Keratinocyte (primary cell): Measurements from ENCODE around the gene MXI1. TPM values are rescaled to one million over a fixed set of nuclear protein-coding genes. Genes with fewer than 3 reads are reported as not detected.

ENCODE experiments used
- DNase-seq: peaks from one replicate; pipeline ENCODE4 v3.0.0-alpha.2; 2011; ENCODE audit warnings: low read depth, missing footprints, low spot score
- FAIRE-seq: peaks from 2 replicates; lab custom pipeline; 2011; peaks lifted over from hg19 to GRCh38; lab: Jason Lieb, UNC
- H2AFZ ChIP-seq: 2 replicates; pipeline ENCODE4 v1.6.0; 2012; ENCODE audit warnings: low read length, control low read depth, inconsistent platforms; ENCODE audit not compliant: control insufficient read depth
- H3K27ac ChIP-seq: 2 replicates; pipeline ENCODE4 v1.5.1; 2011; ENCODE audit warnings: low read length; ENCODE audit not compliant: control insufficient read depth, insufficient read depth
- H3K27me3 ChIP-seq: 3 replicates; pipeline ENCODE4 v1.6.0; 2011; ENCODE audit warnings: low read length; ENCODE audit not compliant: control insufficient read depth, insufficient read depth; ENCODE audit errors: extremely low read depth
- H3K36me3 ChIP-seq, 2 experiments: 2 replicates in 1 of 2; 3 replicates in 1 of 2; pipeline ENCODE4 v1.5.1; 2011; ENCODE audit warnings: low read length in 2 of 2, mild to moderate bottlenecking in 1 of 2; ENCODE audit not compliant: control insufficient read depth in 2 of 2, insufficient read depth in 2 of 2; ENCODE audit errors: extremely low read depth in 1 of 2
- H3K4me1 ChIP-seq: 3 replicates; pipeline ENCODE4 v1.5.1; 2011; ENCODE audit warnings: low read length; ENCODE audit not compliant: control insufficient read depth, insufficient read depth; ENCODE audit errors: extremely low read depth
- H3K4me2 ChIP-seq: 3 replicates; pipeline ENCODE4 v1.6.0; 2011; ENCODE audit warnings: low read depth, low read length; ENCODE audit not compliant: control insufficient read depth, insufficient read depth; ENCODE audit errors: extremely low read depth
- H3K4me3 ChIP-seq, 3 experiments: fragments of 200-600 bp in 1 of 3; sonication (generic) in 1 of 3; 2 replicates in 2 of 3; 3 replicates in 1 of 3; pipeline ENCODE4 v1.5.1; 2011 to 2016; ENCODE audit warnings: low read length in 3 of 3, mild to moderate bottlenecking in 3 of 3, control low read depth in 2 of 3, inconsistent platforms in 1 of 3, low read depth in 1 of 3, mixed read lengths in 1 of 3, mixed run types in 1 of 3, moderate library complexity in 1 of 3; ENCODE audit not compliant: control insufficient read depth in 2 of 3, insufficient read depth in 2 of 3; ENCODE audit errors: extremely low read depth in 1 of 3
- H3K79me2 ChIP-seq: 2 replicates; pipeline ENCODE4 v1.6.0; 2012; ENCODE audit warnings: low read length; ENCODE audit not compliant: control insufficient read depth, insufficient read depth
- H3K9ac ChIP-seq: 3 replicates; pipeline ENCODE4 v1.6.0; 2011; ENCODE audit warnings: low read length; ENCODE audit not compliant: control insufficient read depth, insufficient read depth; ENCODE audit errors: extremely low read depth
- H3K9me1 ChIP-seq: 3 replicates; pipeline ENCODE4 v1.6.0; 2011; ENCODE audit warnings: low read length; ENCODE audit not compliant: control insufficient read depth, insufficient read depth; ENCODE audit errors: extremely low read depth
- H3K9me3 ChIP-seq: 2 replicates; pipeline ENCODE4 v1.5.1; 2012; ENCODE audit warnings: low read depth, low read length; ENCODE audit not compliant: control insufficient read depth
- H4K20me1 ChIP-seq: 3 replicates; pipeline ENCODE4 v1.6.0; 2011; ENCODE audit warnings: low read length; ENCODE audit not compliant: control insufficient read depth, insufficient read depth; ENCODE audit errors: extremely low read depth
- EZH2 ChIP-seq: IDR thresholded peaks from one replicate; pipeline ENCODE4 v1.6.1; 2012; ENCODE audit warnings: inconsistent platforms, mild to moderate bottlenecking, low read length, moderate library complexity
- dilution Hi-C: fragments of 300-500 bp; cut with MboI; formaldehyde crosslinking; loops from one replicate; pipeline ENCODE4 v1.7.0; 2020; ENCODE audit warnings: low sequenced_read_pairs; ENCODE audit not compliant: extremely low pct_ligation_motif_present
- polyA plus RNA-seq, 5 experiments: library from polyadenylated mRNA; depleted of rRNA in 3 of 5; stranded (reverse) in 3 of 5; stranded (forward) in 1 of 5; unstranded in 1 of 5; fragments of >200 nt; gene quantifications; 1 replicate in 1 of 5; 2 replicates in 3 of 5; 3 replicates in 1 of 5; pipeline versions ENCODE4 v1.2.1 to v1.2.3, GENCODE V29; 2011 to 2012; ENCODE audit warnings: missing spikeins in 2 of 5, low read depth in 1 of 5, low replicate concordance in 1 of 5
- TF ChIP-seq, protein P1 (sequence below), 3 experiments: IDR thresholded peaks in 1 of 3; conservative IDR thresholded peaks in 1 of 3; optimal IDR thresholded peaks in 1 of 3; 2 replicates in 2 of 3; 3 replicates in 1 of 3; pipeline versions ENCODE3 to v1.5.1; 2011; ENCODE audit warnings: low read length in 3 of 3, mild to moderate bottlenecking in 3 of 3, moderate library complexity in 2 of 3, control low read depth in 1 of 3, inconsistent platforms in 1 of 3; ENCODE audit not compliant: insufficient read depth in 2 of 3; ENCODE audit errors: extremely low read depth in 1 of 3

MXI1 gene
- polyA plus RNA-seq, 1 donor (not counting 4 experiments of a cell fraction or from before 2014, with no cell fraction given), result 17.8 TPM

DNA sequence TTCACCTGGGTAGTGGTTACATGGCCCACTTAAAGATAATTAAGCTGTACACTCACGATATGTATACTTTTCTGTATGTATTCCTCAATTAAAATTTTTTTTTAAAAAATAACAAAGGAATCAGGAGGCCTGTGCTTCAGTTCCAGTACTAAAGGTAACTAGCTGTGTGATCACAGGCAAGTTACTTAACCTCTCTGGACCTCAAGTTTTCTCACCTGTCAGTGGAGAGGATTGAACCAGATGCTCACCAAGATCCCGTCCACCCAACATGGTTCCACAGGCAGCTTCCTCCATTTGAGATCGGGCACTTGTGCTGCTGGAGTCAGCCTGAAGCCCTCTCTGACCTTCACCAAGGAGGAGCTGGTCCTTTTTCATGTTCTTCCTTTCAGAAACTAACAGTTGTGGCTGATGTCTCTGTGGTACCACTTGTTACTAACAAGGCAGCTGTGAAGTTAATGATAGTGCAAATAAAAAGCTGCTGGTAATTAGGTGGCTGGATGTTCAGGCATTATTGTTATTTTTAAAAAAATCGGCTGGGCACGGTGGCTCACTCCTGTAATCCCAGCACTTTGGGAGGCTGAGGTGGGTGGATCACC, 126.8 kb downstream of the MXI1 start:
- no peaks in the 10 kb centered on the region for H3K36me3 ChIP-seq
- no peak overlapping the region for H3K27ac ChIP-seq
- H3K4me2 ChIP-seq, result no peak overlapping the region
- no peaks in the 10 kb centered on the region for H3K9me1 ChIP-seq
- FAIRE-seq (no peak), DNase-seq (no peak)
- no peak for TF ChIP-seq EZH2
- TF ChIP-seq, protein P1, sequence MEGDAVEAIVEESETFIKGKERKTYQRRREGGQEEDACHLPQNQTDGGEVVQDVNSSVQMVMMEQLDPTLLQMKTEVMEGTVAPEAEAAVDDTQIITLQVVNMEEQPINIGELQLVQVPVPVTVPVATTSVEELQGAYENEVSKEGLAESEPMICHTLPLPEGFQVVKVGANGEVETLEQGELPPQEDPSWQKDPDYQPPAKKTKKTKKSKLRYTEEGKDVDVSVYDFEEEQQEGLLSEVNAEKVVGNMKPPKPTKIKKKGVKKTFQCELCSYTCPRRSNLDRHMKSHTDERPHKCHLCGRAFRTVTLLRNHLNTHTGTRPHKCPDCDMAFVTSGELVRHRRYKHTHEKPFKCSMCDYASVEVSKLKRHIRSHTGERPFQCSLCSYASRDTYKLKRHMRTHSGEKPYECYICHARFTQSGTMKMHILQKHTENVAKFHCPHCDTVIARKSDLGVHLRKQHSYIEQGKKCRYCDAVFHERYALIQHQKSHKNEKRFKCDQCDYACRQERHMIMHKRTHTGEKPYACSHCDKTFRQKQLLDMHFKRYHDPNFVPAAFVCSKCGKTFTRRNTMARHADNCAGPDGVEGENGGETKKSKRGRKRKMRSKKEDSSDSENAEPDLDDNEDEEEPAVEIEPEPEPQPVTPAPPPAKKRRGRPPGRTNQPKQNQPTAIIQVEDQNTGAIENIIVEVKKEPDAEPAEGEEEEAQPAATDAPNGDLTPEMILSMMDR (optimal IDR thresholded peaks at IDR 0.05 in 1 of 3, IDR thresholded peaks at IDR 0.05 in 1 of 3, conservative IDR thresholded peaks at IDR 0.05 in 1 of 3; ENCODE audit: extremely low read depth in 1 of 3, insufficient read depth in 2 of 3, low read length in 3 of 3), result no peak
- peaks cover 20% of the 10 kb centered on the region for H3K4me1 ChIP-seq
- no peaks in the 10 kb centered on the region for H3K79me2 ChIP-seq
- no peak overlapping the region for H3K4me3 ChIP-seq
- dilution Hi-C loops, result no loop called here
- no peak overlapping the region for H3K9ac ChIP-seq
- no peak overlapping the region for H2AFZ ChIP-seq
- H4K20me1 ChIP-seq, result no peaks in the 10 kb centered on the region
- H3K9me3 ChIP-seq, result peaks cover 7% of the 10 kb centered on the region
- no peaks in the 10 kb centered on the region for H3K27me3 ChIP-seq

DNA sequence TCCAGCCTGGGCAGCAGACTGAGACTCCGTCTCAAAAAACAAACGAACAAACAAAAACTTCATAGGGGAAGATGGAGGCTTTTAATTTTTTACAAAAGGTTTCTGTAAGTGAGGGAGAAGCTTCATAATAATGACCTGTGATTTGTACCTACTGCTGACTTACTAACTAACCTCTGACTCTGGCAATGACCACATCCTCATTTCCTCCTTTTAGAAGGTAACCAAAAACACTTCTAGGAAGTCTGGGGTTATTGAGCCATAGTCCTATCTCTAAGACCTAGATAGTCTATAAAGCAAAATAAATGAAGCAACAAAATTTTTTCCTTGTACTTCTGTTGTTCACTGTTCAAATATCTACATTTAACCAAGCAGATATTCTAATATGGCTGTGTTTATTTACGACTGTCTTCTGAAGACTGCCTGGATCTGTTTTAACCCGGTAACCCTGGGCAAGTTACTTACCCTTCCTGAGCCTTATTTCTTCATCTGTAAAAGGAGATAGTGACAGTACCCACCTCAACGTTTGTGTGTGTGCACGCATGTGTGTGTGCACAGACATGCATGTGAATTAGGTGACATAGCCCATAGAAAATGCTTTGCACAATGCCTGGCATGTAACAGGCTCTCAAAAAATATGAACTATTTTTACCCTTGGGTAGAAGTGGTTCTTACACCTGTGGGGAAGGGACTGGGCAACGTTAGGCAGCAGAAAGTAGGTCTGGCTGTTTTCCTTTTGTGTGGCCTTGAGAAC, 128.1 kb downstream of the MXI1 start:
- Histone ChIP-seq H3K4me2 (peak overlapping the region; percentile 65), H3K9me1 (no peaks in the 10 kb centered on the region), H2AFZ (peak overlapping the region; percentile 49), H3K79me2 (no peaks in the 10 kb centered on the region), H3K9me3 (peaks cover 4% of the 10 kb centered on the region), H3K27me3 (no peaks in the 10 kb centered on the region), H3K4me3 (peak overlapping the region in 1 of 3 experiments; percentile 43), H3K9ac (peak overlapping the region; percentile 46), H3K36me3 (no peaks in the 10 kb centered on the region), H3K4me1 (peaks cover 20% of the 10 kb centered on the region), H3K27ac (peak overlapping the region; percentile 67), H4K20me1 (no peaks in the 10 kb centered on the region)
- no peak for FAIRE-seq
- dilution Hi-C loops, result no loop called here
- no peak for DNase-seq
- TF ChIP-seq, protein P1 (optimal IDR thresholded peaks at IDR 0.05 in 1 of 3, IDR thresholded peaks at IDR 0.05 in 1 of 3, conservative IDR thresholded peaks at IDR 0.05 in 1 of 3; ENCODE audit: extremely low read depth in 1 of 3, insufficient read depth in 2 of 3, low read length in 3 of 3), result no peak
- TF ChIP-seq EZH2, result no peak
